Ramos (cell line): ENCODE results near the gene SNX20.

ENCODE experiments used
- in situ Hi-C: fragments of 300-500 bp; cut with MboI; formaldehyde crosslinking; loops from one replicate; pipeline ENCODE4 v1.14.3; 2022; ENCODE audit warnings: low sequenced_read_pairs; ENCODE audit not compliant: unreplicated experiment

SNX20 gene

DNA sequence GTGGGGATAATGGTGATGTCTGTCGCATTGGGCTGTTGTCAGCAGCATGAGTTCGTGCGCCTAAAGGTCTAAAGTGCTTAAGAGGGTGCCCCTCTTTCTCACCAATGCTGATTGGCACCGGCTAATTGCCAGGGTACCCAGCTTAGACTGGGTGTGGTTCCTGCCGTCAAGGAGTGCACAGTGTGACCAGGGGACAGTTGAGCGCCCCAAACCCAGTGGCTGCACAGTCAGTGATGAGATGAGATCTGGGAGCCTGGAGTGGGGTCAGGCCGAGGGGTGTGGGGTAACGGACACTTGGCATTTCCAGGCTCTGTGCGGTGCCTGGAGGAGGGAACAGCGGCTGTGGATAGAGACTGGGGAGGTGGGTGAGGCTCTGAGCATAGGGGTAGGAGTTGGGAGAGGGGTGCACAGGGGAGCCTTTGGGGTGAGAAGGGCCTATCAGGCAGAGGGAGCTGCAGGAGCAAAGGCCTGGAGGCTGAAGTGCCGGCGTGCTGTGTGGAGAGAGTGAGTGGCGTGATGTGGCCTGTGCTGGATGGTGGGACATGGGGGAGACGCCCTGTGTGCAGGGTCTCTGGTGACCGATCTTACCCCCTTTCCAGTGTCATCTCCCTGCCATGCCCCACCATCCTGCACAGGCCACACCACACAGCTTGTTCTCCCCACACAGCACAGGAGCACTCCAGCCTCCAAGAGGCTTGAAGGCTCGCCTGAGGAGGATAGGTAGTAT, 58.3 kb downstream of the SNX20 start:
- in situ Hi-C loops: no loop called here

DNA sequence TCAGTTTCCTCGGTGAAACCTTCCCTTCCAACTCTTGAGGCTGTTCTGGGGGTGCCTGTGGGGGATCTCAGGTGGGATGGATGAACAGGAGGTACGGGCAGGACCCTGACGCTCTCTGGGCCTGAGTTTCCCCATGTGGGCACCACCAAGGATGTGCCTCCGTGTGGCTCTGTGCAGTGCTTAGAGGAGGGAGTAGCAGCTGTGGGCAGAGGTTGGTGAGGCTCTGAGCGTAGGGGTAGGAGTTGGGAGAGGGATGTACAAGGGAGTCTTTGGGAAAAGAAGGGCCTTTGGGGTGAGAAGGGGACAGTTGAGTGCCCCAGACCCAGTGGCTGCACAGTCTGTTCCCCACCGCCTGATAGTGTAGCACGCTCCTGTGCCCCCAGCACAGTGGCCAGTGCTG, 59.1 kb downstream of the SNX20 start:
- in situ Hi-C loops: no loop called here
